Astrocyte (in vitro differentiated cells and primary cell): Measurements from ENCODE around the gene REC114. TPM values are rescaled to one million over a fixed set of nuclear protein-coding genes. Genes with fewer than 3 reads are reported as not detected.

Source experiments
- DNase-seq: peaks from one replicate; pipeline ENCODE4 v3.0.0-alpha.2; 2010; ENCODE audit warnings: low read depth
- FAIRE-seq: peaks from 2 replicates; lab custom pipeline; 2011; peaks lifted over from hg19 to GRCh38; lab: Jason Lieb, UNC
- H2AFZ ChIP-seq: 2 replicates; pipeline ENCODE4 v1.6.0; 2012; ENCODE audit warnings: low read depth, low read length, inconsistent platforms
- H3K27ac ChIP-seq: 2 replicates; pipeline ENCODE4 v1.5.1; 2011; ENCODE audit warnings: low read depth, low read length, inconsistent platforms
- H3K27me3 ChIP-seq: 2 replicates; pipeline ENCODE4 v1.6.0; 2011; ENCODE audit warnings: low read length, inconsistent platforms; ENCODE audit not compliant: insufficient read depth
- H3K36me3 ChIP-seq: 2 replicates; pipeline ENCODE4 v1.5.1; 2011; ENCODE audit warnings: low read length, inconsistent platforms; ENCODE audit not compliant: insufficient read depth
- H3K4me1 ChIP-seq: 2 replicates; pipeline ENCODE4 v1.5.1; 2011; ENCODE audit warnings: low read length, inconsistent platforms; ENCODE audit not compliant: insufficient read depth
- H3K4me2 ChIP-seq: 2 replicates; pipeline ENCODE4 v1.6.0; 2012; ENCODE audit warnings: low read length, inconsistent platforms
- H3K4me3 ChIP-seq: 2 replicates; pipeline ENCODE4 v1.5.1; 2011; ENCODE audit warnings: low read depth, mild to moderate bottlenecking, low read length, inconsistent platforms; ENCODE audit not compliant: insufficient read depth
- H3K79me2 ChIP-seq: 2 replicates; pipeline ENCODE4 v1.6.0; 2012; ENCODE audit warnings: mild to moderate bottlenecking, low read length, inconsistent platforms; ENCODE audit not compliant: insufficient read depth
- H3K9ac ChIP-seq: 2 replicates; pipeline ENCODE4 v1.6.0; 2012; ENCODE audit warnings: mild to moderate bottlenecking, low read length, inconsistent platforms
- H3K9me3 ChIP-seq: 2 replicates; pipeline ENCODE4 v1.5.1; 2012; ENCODE audit warnings: low read depth, mild to moderate bottlenecking, low read length, inconsistent platforms; ENCODE audit not compliant: insufficient read depth
- H4K20me1 ChIP-seq: 2 replicates; pipeline ENCODE4 v1.6.0; 2012; ENCODE audit warnings: low read length, inconsistent platforms; ENCODE audit not compliant: insufficient read depth
- H3K27ac Mint-ChIP-seq: one replicate; pipeline ENCODE4 v1.8.0; 2021; ENCODE audit warnings: mild to moderate bottlenecking, mixed read lengths; ENCODE audit not compliant: unreplicated experiment
- H3K27me3 Mint-ChIP-seq: one replicate; pipeline ENCODE4 v1.8.0; 2021; ENCODE audit warnings: low read depth, mixed read lengths; ENCODE audit not compliant: unreplicated experiment
- H3K36me3 Mint-ChIP-seq: one replicate; pipeline ENCODE4 v1.8.0; 2021; ENCODE audit warnings: low read depth, mixed read lengths; ENCODE audit not compliant: unreplicated experiment
- H3K4me1 Mint-ChIP-seq: one replicate; pipeline ENCODE4 v1.8.0; 2021; ENCODE audit warnings: low read depth, mixed read lengths; ENCODE audit not compliant: unreplicated experiment
- H3K4me3 Mint-ChIP-seq: one replicate; pipeline ENCODE4 v1.8.0; 2021; ENCODE audit warnings: mild to moderate bottlenecking, moderate library complexity, mixed read lengths; ENCODE audit not compliant: unreplicated experiment
- H3K9me3 Mint-ChIP-seq: one replicate; pipeline ENCODE4 v1.8.0; 2021; ENCODE audit warnings: mild to moderate bottlenecking, mixed read lengths; ENCODE audit not compliant: unreplicated experiment
- EZH2 ChIP-seq: IDR thresholded peaks from 2 replicates; pipeline ENCODE4 v1.6.1; 2012; ENCODE audit warnings: mild to moderate bottlenecking, low read length, inconsistent platforms; ENCODE audit not compliant: insufficient read depth
- total RNA-seq: library from RNA; stranded (reverse); gene quantifications from 2 replicates; pipeline ENCODE4 v1.2.1, GENCODE V29; 2021
- TF ChIP-seq, protein P1 (sequence below): IDR thresholded peaks from 2 replicates; pipeline ENCODE4 v1.5.1; 2011; ENCODE audit warnings: low read depth, mild to moderate bottlenecking, inconsistent platforms, low read length, moderate library complexity; ENCODE audit not compliant: insufficient read depth

The REC114 gene
- total RNA-seq, 1 donor from 2014 or later: not detected

DNA sequence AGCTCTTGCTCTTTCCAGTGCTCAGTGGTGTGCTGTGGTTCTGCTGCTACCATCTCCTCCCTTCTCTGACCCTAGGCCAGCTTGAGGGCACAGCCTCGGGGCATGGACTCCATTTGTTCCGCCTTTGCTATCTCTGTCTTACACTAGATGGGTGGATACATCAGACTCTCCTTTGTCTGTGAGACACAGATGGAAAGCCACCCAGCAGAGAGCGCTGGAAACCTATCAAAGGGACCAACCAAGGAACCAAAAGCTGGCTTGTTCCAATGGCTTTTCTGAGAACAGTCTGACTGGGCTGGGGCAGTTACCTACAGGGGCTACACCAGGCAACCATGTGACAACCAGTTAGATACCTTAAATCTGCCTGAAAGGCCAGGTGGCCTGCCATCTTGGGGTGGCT, 126.4 kb downstream of the REC114 start:
- no peaks in the 10 kb centered on the region for H3K9me3 ChIP-seq
- peaks cover 86% of the 10 kb centered on the region for H4K20me1 ChIP-seq
- no peak overlapping the region for H3K4me3 ChIP-seq
- no peaks in the 10 kb centered on the region for H3K9me3 Mint-ChIP-seq
- FAIRE-seq (no peak), DNase-seq (no peak)
- H3K36me3 ChIP-seq: peaks cover 42% of the 10 kb centered on the region
- H3K4me2 ChIP-seq: no peak overlapping the region
- no peak overlapping the region for H3K4me3 Mint-ChIP-seq
- no peak overlapping the region for H3K27ac Mint-ChIP-seq
- H3K36me3 Mint-ChIP-seq: peaks cover 41% of the 10 kb centered on the region
- no peaks in the 10 kb centered on the region for H3K27me3 Mint-ChIP-seq
- no peaks in the 10 kb centered on the region for H3K27me3 ChIP-seq
- peaks cover 5% of the 10 kb centered on the region for H3K4me1 ChIP-seq
- no peak for TF ChIP-seq EZH2
- TF ChIP-seq, protein P1, sequence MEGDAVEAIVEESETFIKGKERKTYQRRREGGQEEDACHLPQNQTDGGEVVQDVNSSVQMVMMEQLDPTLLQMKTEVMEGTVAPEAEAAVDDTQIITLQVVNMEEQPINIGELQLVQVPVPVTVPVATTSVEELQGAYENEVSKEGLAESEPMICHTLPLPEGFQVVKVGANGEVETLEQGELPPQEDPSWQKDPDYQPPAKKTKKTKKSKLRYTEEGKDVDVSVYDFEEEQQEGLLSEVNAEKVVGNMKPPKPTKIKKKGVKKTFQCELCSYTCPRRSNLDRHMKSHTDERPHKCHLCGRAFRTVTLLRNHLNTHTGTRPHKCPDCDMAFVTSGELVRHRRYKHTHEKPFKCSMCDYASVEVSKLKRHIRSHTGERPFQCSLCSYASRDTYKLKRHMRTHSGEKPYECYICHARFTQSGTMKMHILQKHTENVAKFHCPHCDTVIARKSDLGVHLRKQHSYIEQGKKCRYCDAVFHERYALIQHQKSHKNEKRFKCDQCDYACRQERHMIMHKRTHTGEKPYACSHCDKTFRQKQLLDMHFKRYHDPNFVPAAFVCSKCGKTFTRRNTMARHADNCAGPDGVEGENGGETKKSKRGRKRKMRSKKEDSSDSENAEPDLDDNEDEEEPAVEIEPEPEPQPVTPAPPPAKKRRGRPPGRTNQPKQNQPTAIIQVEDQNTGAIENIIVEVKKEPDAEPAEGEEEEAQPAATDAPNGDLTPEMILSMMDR: no peak
- H3K79me2 ChIP-seq: no peaks in the 10 kb centered on the region
- H3K4me1 Mint-ChIP-seq: peaks cover 6% of the 10 kb centered on the region
- H3K9ac ChIP-seq: no peak overlapping the region
- H2AFZ ChIP-seq: no peak overlapping the region
- H3K27ac ChIP-seq: no peak overlapping the region

DNA sequence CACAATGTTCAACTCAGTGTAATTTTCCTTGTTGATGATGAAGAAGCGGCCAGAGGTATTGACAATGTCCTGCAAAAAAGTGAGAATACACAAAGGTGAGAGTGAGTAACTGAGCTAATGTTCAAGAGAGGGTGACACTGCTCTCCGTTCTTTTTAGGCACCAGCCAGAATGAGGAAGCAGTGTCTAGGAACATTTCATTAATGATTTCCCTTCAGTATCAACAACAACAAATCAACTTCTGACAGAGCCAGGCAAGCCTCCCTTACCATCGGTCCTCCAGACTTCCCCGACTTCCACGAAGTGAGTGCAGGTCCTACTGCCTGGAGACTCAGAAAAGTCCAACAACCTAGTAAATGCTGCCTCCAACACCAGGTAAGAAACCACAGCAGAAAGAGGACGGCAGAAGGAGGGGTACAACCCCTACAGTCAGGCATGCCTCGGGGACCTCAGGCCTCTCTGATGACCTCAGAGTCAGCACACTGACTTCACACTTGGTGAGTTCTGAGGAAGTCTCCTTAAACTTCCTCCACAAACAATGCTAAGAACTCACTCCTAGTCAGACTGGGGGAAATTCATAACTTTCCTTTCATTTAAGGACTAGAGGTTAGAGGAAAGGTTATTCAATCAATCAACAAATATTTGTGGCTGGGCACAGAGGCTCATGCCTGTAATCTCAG, 127.5 kb downstream of the REC114 start:
- peaks cover 8% of the 10 kb centered on the region for H3K4me1 Mint-ChIP-seq
- Histone ChIP-seq H3K4me1 (no peaks in the 10 kb centered on the region), H3K36me3 (peaks cover 42% of the 10 kb centered on the region), H4K20me1 (peaks cover 83% of the 10 kb centered on the region), H3K9ac (no peak overlapping the region), H3K27me3 (no peaks in the 10 kb centered on the region), H3K9me3 (no peaks in the 10 kb centered on the region), H3K79me2 (no peaks in the 10 kb centered on the region), H3K27ac (no peak overlapping the region), H3K4me3 (no peak overlapping the region), H3K4me2 (no peak overlapping the region), H2AFZ (no peak overlapping the region)
- no peak overlapping the region for H3K4me3 Mint-ChIP-seq
- FAIRE-seq: no peak
- TF ChIP-seq EZH2: no peak
- TF ChIP-seq, protein P1: no peak
- no peak overlapping the region for H3K27ac Mint-ChIP-seq
- H3K9me3 Mint-ChIP-seq: no peaks in the 10 kb centered on the region
- no peak for DNase-seq
- no peaks in the 10 kb centered on the region for H3K27me3 Mint-ChIP-seq
- peaks cover 37% of the 10 kb centered on the region for H3K36me3 Mint-ChIP-seq

DNA sequence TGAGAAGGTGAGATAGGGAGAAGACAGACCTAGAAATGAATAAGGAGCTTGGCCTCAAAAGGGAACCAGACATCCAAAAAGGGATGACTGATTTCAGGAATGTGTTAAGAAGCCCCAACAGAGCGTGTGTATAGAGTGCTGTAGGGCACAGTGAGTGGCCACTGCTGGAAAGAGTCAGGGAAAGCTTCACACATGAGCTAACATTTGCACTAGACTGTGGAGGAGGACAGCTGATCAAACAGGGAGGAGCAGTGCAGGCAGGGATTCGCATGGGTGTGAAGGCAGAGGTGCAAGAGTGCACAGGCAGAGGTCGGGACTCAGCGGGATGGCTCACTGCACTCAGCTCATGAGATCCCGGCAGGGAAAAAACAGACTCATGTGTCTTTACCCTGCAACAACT, 128.4 kb downstream of the REC114 start:
- Histone ChIP-seq H3K9me3 (no peaks in the 10 kb centered on the region), H4K20me1 (peaks cover 82% of the 10 kb centered on the region), H3K36me3 (peaks cover 42% of the 10 kb centered on the region), H3K27ac (no peak overlapping the region), H3K79me2 (no peaks in the 10 kb centered on the region), H3K4me1 (no peaks in the 10 kb centered on the region), H2AFZ (no peak overlapping the region), H3K4me2 (no peak overlapping the region), H3K27me3 (no peaks in the 10 kb centered on the region), H3K9ac (no peak overlapping the region), H3K4me3 (no peak overlapping the region)
- FAIRE-seq (no peak), DNase-seq (no peak)
- no peaks in the 10 kb centered on the region for H3K27me3 Mint-ChIP-seq
- TF ChIP-seq, protein P1: no peak
- TF ChIP-seq EZH2: no peak
- H3K9me3 Mint-ChIP-seq: no peaks in the 10 kb centered on the region
- H3K27ac Mint-ChIP-seq: peak overlapping the region; percentile 24
- H3K4me1 Mint-ChIP-seq: peaks cover 12% of the 10 kb centered on the region
- H3K36me3 Mint-ChIP-seq: peaks cover 38% of the 10 kb centered on the region
- H3K4me3 Mint-ChIP-seq: peak overlapping the region; percentile 4
